Mucosa of stomach (tissue), 1 donor: Measurements from ENCODE around the gene PRRG1.
A peak's percentile ranks its signal among the peaks of the same experiment; 100 is the strongest.
"Not testable (repeated sequence)": the region's sequence is repeated elsewhere in the genome, so short reads cannot be mapped to it uniquely, and the experiment has no call there.

Source experiments
- H3K27me3 ChIP-seq: one replicate; pipeline ENCODE4 v1.7.0; 2013; ENCODE audit warnings: mild to moderate bottlenecking, low read length; ENCODE audit not compliant: control insufficient read depth, insufficient read depth
- H3K36me3 ChIP-seq: one replicate; pipeline ENCODE4 v1.7.0; 2013; ENCODE audit warnings: low read length; ENCODE audit not compliant: control insufficient read depth, insufficient read depth
- H3K4me1 ChIP-seq: one replicate; pipeline ENCODE4 v1.7.0; 2013; ENCODE audit warnings: mild to moderate bottlenecking, low read length; ENCODE audit not compliant: control insufficient read depth, insufficient read depth
- H3K4me3 ChIP-seq: one replicate; pipeline ENCODE4 v1.7.0; 2013; ENCODE audit warnings: low read length
- H3K9ac ChIP-seq: one replicate; pipeline ENCODE4 v1.7.0; 2013; ENCODE audit warnings: mild to moderate bottlenecking, low read length, moderate library complexity
- H3K9me3 ChIP-seq: one replicate; pipeline ENCODE4 v1.7.0; 2013; ENCODE audit warnings: mild to moderate bottlenecking, low read length, moderate library complexity; ENCODE audit not compliant: control insufficient read depth
- donor health status: Pancreatic carcinoma.

Gene PRRG1

GRCh38 chrX:37349221-37350033, at the start of gene PRRG1:
Gene PRRG1, plus strand, starts transcription at chrX:37349364. Its CDS starts 56,886 bp downstream, at chrX:37406250.
- no peaks in the 10 kb centered on the region for H3K4me1 ChIP-seq
- H3K9me3 ChIP-seq = no peaks in the 10 kb centered on the region
- H3K4me3 ChIP-seq = peak within 1 kb of the TSS; percentile 56
- H3K36me3 ChIP-seq = no peaks in the 10 kb centered on the region
- H3K27me3 ChIP-seq = no peaks in the 10 kb centered on the region
- peak within 1 kb of the TSS; percentile 53 for H3K9ac ChIP-seq

GRCh38 chrX:37302569-37302968, 46.6 kb upstream of the PRRG1 start:
- no peak overlapping the region for H3K9ac ChIP-seq
- H3K9me3 ChIP-seq = no peaks in the 10 kb centered on the region
- H3K36me3 ChIP-seq = no peaks in the 10 kb centered on the region
- H3K4me3 ChIP-seq = no peak overlapping the region
- no peaks in the 10 kb centered on the region for H3K4me1 ChIP-seq
- no peaks in the 10 kb centered on the region for H3K27me3 ChIP-seq

GRCh38 chrX:37305238-37305637, 43.9 kb upstream of the PRRG1 start:
- not testable (repeated sequence) for H3K36me3 ChIP-seq, H3K4me3 ChIP-seq, H3K27me3 ChIP-seq, H3K9me3 ChIP-seq, H3K4me1 ChIP-seq, H3K9ac ChIP-seq

GRCh38 chrX:37314531-37314930, 34.6 kb upstream of the PRRG1 start:
- H3K4me3 ChIP-seq = no peak overlapping the region
- H3K9ac ChIP-seq = no peak overlapping the region
- H3K27me3 ChIP-seq = no peaks in the 10 kb centered on the region
- no peaks in the 10 kb centered on the region for H3K9me3 ChIP-seq
- peaks cover 13% of the 10 kb centered on the region for H3K4me1 ChIP-seq
- no peaks in the 10 kb centered on the region for H3K36me3 ChIP-seq

GRCh38 chrX:37315511-37316248, 33.5 kb upstream of the PRRG1 start:
- no peaks in the 10 kb centered on the region for H3K36me3 ChIP-seq

GRCh38 chrX:37320541-37321203, 28.5 kb upstream of the PRRG1 start:
- Histone ChIP-seq H3K27me3 (no peaks in the 10 kb centered on the region), H3K4me3 (no peak overlapping the region), H3K4me1 (peaks cover 6% of the 10 kb centered on the region), H3K9me3 (no peaks in the 10 kb centered on the region), H3K9ac (no peak overlapping the region), H3K36me3 (no peaks in the 10 kb centered on the region)

More at GRCh38 chrX:37315511-37316248, 33.5 kb upstream of the PRRG1 start:
- H3K4me1 ChIP-seq = peaks cover 13% of the 10 kb centered on the region
- no peak overlapping the region for H3K9ac ChIP-seq
- H3K27me3 ChIP-seq = no peaks in the 10 kb centered on the region
- H3K9me3 ChIP-seq = no peaks in the 10 kb centered on the region
- H3K4me3 ChIP-seq = no peak overlapping the region

GRCh38 chrX:37330642-37331041, 18.5 kb upstream of the PRRG1 start:
- H3K4me3 ChIP-seq = no peak overlapping the region
- H3K27me3 ChIP-seq = no peaks in the 10 kb centered on the region

GRCh38 chrX:37331546-37331945, 17.6 kb upstream of the PRRG1 start:
- H3K9ac ChIP-seq = no peak overlapping the region
- H3K4me1 ChIP-seq = peaks cover 2% of the 10 kb centered on the region
- H3K36me3 ChIP-seq = no peaks in the 10 kb centered on the region
- H3K4me3 ChIP-seq = no peak overlapping the region
- no peaks in the 10 kb centered on the region for H3K27me3 ChIP-seq
- no peaks in the 10 kb centered on the region for H3K9me3 ChIP-seq

More at GRCh38 chrX:37330642-37331041, 18.5 kb upstream of the PRRG1 start:
- Histone ChIP-seq H3K9me3 (no peaks in the 10 kb centered on the region), H3K36me3 (no peaks in the 10 kb centered on the region), H3K9ac (no peak overlapping the region), H3K4me1 (peaks cover 2% of the 10 kb centered on the region)

GRCh38 chrX:37332055-37332454, 17.1 kb upstream of the PRRG1 start:
- H3K9ac ChIP-seq = no peak overlapping the region
- H3K4me1 ChIP-seq = peaks cover 2% of the 10 kb centered on the region
- H3K9me3 ChIP-seq = no peaks in the 10 kb centered on the region
- H3K36me3 ChIP-seq = no peaks in the 10 kb centered on the region
- no peak overlapping the region for H3K4me3 ChIP-seq
- H3K27me3 ChIP-seq = no peaks in the 10 kb centered on the region

- H3K9ac ChIP-seq = no peak overlapping the region
Measured at GRCh38 chrX:37332987-37333658, 16.0 kb upstream of the PRRG1 start.

GRCh38 chrX:37347420-37347819, 1.7 kb upstream of the PRRG1 start:
- Histone ChIP-seq H3K4me3 (no peak overlapping the region), H3K9ac (no peak overlapping the region), H3K9me3 (no peaks in the 10 kb centered on the region), H3K27me3 (no peaks in the 10 kb centered on the region), H3K4me1 (no peaks in the 10 kb centered on the region), H3K36me3 (no peaks in the 10 kb centered on the region)

More at GRCh38 chrX:37332987-37333658, 16.0 kb upstream of the PRRG1 start:
- H3K36me3 ChIP-seq = no peaks in the 10 kb centered on the region
- no peaks in the 10 kb centered on the region for H3K4me1 ChIP-seq
- H3K4me3 ChIP-seq = no peak overlapping the region
- no peaks in the 10 kb centered on the region for H3K9me3 ChIP-seq
- no peaks in the 10 kb centered on the region for H3K27me3 ChIP-seq
